SK-N-MC (cell line): ENCODE results near the gene KRT71.

Experiments used
- EZH2 ChIP-seq: fragments of 200-600 bp; sonication (generic); IDR thresholded peaks from one replicate; pipeline ENCODE4 v1.6.1; 2017; ENCODE audit warnings: antibody characterized with exemption
- POLR2AphosphoS5 ChIP-seq: IDR thresholded peaks from 2 replicates; pipeline ENCODE4 v1.6.1; 2012; ENCODE audit warnings: mild to moderate bottlenecking, low read depth, low read length, borderline replicate concordance

GRCh38 chr12:52568111-52568510 lies 15.2 kb upstream of the KRT71 start:
- TF ChIP-seq POLR2AphosphoS5, result no peak
- TF ChIP-seq EZH2, result no peak
